CD4-positive, alpha-beta T cell treated with Interleukin-17A for 1 hour (primary cell): ENCODE results near the gene ADARB1.

ENCODE experiments used
- DNase-seq: peaks from one replicate; pipeline ENCODE4 v3.0.0-alpha.2; 2020

The ADARB1 gene

GRCh38 chr21:45098867-45099266, 24.5 kb downstream of the ADARB1 start:
- no peak for DNase-seq

GRCh38 chr21:45099571-45099970, 25.2 kb downstream of the ADARB1 start:
- no peak for DNase-seq

GRCh38 chr21:45100866-45101265, 26.5 kb downstream of the ADARB1 start:
- DNase-seq, result no peak

- DNase-seq, result no peak
These were observed 28.1 kb downstream of the ADARB1 start for GRCh38 chr21:45102391-45102932.

GRCh38 chr21:45103971-45104520, 29.7 kb downstream of the ADARB1 start:
- no peak for DNase-seq

- DNase-seq, result peak; percentile 31
These were observed 30.2 kb downstream of the ADARB1 start for GRCh38 chr21:45104560-45104959.

GRCh38 chr21:45105906-45106485, 31.6 kb downstream of the ADARB1 start:
- no peak for DNase-seq

GRCh38 chr21:45108034-45108790, 33.8 kb downstream of the ADARB1 start:
- no peak for DNase-seq

GRCh38 chr21:45108808-45109781, 34.7 kb downstream of the ADARB1 start:
- DNase-seq, result peak; percentile 18

GRCh38 chr21:45109831-45110492, 35.6 kb downstream of the ADARB1 start:
- DNase-seq, result peak; percentile 43

- no peak for DNase-seq
These were observed 36.7 kb downstream of the ADARB1 start for GRCh38 chr21:45110873-45111624.

- no peak for DNase-seq
These were observed 37.3 kb downstream of the ADARB1 start for GRCh38 chr21:45111703-45112102.

GRCh38 chr21:45112371-45112770, 38.0 kb downstream of the ADARB1 start:
- DNase-seq, result no peak

- DNase-seq, result no peak
These were observed 39.2 kb downstream of the ADARB1 start for GRCh38 chr21:45113543-45113942.

- DNase-seq, result no peak
These were observed 39.7 kb downstream of the ADARB1 start for GRCh38 chr21:45114072-45114471.

- DNase-seq, result no peak
These were observed 40.1 kb downstream of the ADARB1 start for GRCh38 chr21:45114475-45114874.

GRCh38 chr21:45115141-45115540, 40.8 kb downstream of the ADARB1 start:
- no peak for DNase-seq

GRCh38 chr21:45116066-45116465, 41.7 kb downstream of the ADARB1 start:
- no peak for DNase-seq

- DNase-seq, result no peak
These were observed 42.9 kb downstream of the ADARB1 start for GRCh38 chr21:45117314-45117713.

- DNase-seq, result no peak
These were observed 43.7 kb downstream of the ADARB1 start for GRCh38 chr21:45118099-45118498.

- no peak for DNase-seq
These were observed 45.4 kb downstream of the ADARB1 start for GRCh38 chr21:45119812-45120211.

- no peak for DNase-seq
These were observed 46.6 kb downstream of the ADARB1 start for GRCh38 chr21:45120975-45121374.
